Liver (tissue), 9 donors: ENCODE results near the gene OPTC. TPM values are rescaled to one million over a fixed set of nuclear protein-coding genes. Genes with fewer than 3 reads are reported as not detected.

Source experiments
- DNase-seq: peaks from one replicate; pipeline ENCODE4 v3.0.0-alpha.2; 2017; ENCODE audit warnings: low spot score
- H3K27ac ChIP-seq, 2 donors: one replicate each; pipeline ENCODE4 v1.7.0; 2013; ENCODE audit warnings: inconsistent platforms in 2 of 2, low read length in 2 of 2, control low read depth in 1 of 2, low read depth in 1 of 2, mild to moderate bottlenecking in 1 of 2
- H3K27me3 ChIP-seq, 4 donors: one replicate each; pipeline versions ENCODE4 v1.6.1 to v1.7.0; 2013; ENCODE audit warnings: low read length in 3 of 4, inconsistent platforms in 1 of 4, mild to moderate bottlenecking in 1 of 4, moderate library complexity in 1 of 4; ENCODE audit not compliant: control insufficient read depth in 4 of 4, insufficient read depth in 4 of 4
- H3K36me3 ChIP-seq, 4 donors: one replicate each; pipeline versions ENCODE4 v1.6.1 to v1.7.0; 2013; ENCODE audit warnings: low read length in 3 of 4, mild to moderate bottlenecking in 3 of 4, low read depth in 1 of 4, moderate library complexity in 1 of 4; ENCODE audit not compliant: control insufficient read depth in 4 of 4, insufficient read depth in 3 of 4
- H3K4me1 ChIP-seq, 4 donors: one replicate each; pipeline versions ENCODE4 v1.6.1 to v1.7.0; 2013; ENCODE audit warnings: low read length in 3 of 4, mild to moderate bottlenecking in 3 of 4, moderate library complexity in 1 of 4; ENCODE audit not compliant: control insufficient read depth in 4 of 4, insufficient read depth in 4 of 4
- H3K4me3 ChIP-seq, 3 donors: one replicate each; pipeline versions ENCODE4 v1.6.1 to v1.7.0; 2013; ENCODE audit warnings: low read length in 3 of 3, control low read depth in 1 of 3, low read depth in 1 of 3, mild to moderate bottlenecking in 1 of 3
- H3K9ac ChIP-seq, 2 donors: one replicate each; pipeline ENCODE4 v1.7.0; 2013; ENCODE audit warnings: low read length in 2 of 2, mild to moderate bottlenecking in 2 of 2, moderate library complexity in 2 of 2, control low read depth in 1 of 2, low read depth in 1 of 2
- H3K9me3 ChIP-seq, 4 donors: one replicate each; pipeline versions ENCODE4 v1.6.1 to v1.7.0; 2013; ENCODE audit warnings: low read length in 3 of 4; ENCODE audit not compliant: control insufficient read depth in 4 of 4
- ATF3 ChIP-seq: IDR thresholded peaks from 2 replicates; pipeline ENCODE4 v1.6.1; 2016; ENCODE audit warnings: antibody characterized with exemption
- CTCF ChIP-seq: fragments of 150-350 bp; IDR thresholded peaks from 2 replicates; pipeline ENCODE4 v1.5.1; 2017; ENCODE audit warnings: improper control_type of control experiment, low read depth, low read length; ENCODE audit not compliant: missing input control
- EGR1 ChIP-seq, 2 donors: IDR thresholded peaks; 2 replicates each; pipeline ENCODE4 v1.6.1; 2016 to 2018; ENCODE audit warnings: antibody characterized with exemption in 2 of 2, low read depth in 2 of 2
- FOXA1 ChIP-seq: IDR thresholded peaks from 2 replicates; pipeline ENCODE4 v1.6.1; 2016; ENCODE audit warnings: antibody characterized with exemption
- FOXA2 ChIP-seq: IDR thresholded peaks from 2 replicates; pipeline ENCODE4 v1.6.1; 2016; ENCODE audit warnings: antibody characterized with exemption
- GABPA ChIP-seq, 2 donors: IDR thresholded peaks in 1 of 2; conservative IDR thresholded peaks in 1 of 2; 2 replicates each; pipeline ENCODE4 v1.6.1; 2016; ENCODE audit warnings: antibody characterized with exemption in 2 of 2, mild to moderate bottlenecking in 1 of 2, moderate library complexity in 1 of 2
- HNF4A ChIP-seq, 2 donors: conservative IDR thresholded peaks; 2 replicates each; pipeline ENCODE4 v1.6.1; 2016; ENCODE audit warnings: antibody characterized with exemption in 2 of 2, mild to moderate bottlenecking in 2 of 2
- HNF4G ChIP-seq: IDR thresholded peaks from 2 replicates; pipeline ENCODE4 v1.6.1; 2016; ENCODE audit warnings: antibody characterized with exemption
- JUND ChIP-seq, 2 donors: IDR thresholded peaks; 2 replicates each; pipeline ENCODE4 v1.6.1; 2016; ENCODE audit warnings: antibody characterized with exemption in 2 of 2
- MAX ChIP-seq: IDR thresholded peaks from 2 replicates; pipeline ENCODE4 v1.6.1; 2016; ENCODE audit warnings: antibody characterized with exemption
- NR2F2 ChIP-seq: IDR thresholded peaks from 2 replicates; pipeline ENCODE4 v1.6.1; 2016; ENCODE audit warnings: antibody characterized with exemption
- RAD21 ChIP-seq, 2 donors: IDR thresholded peaks; 2 replicates each; pipeline ENCODE4 v1.6.1; 2016; ENCODE audit warnings: antibody characterized with exemption in 2 of 2, mild to moderate bottlenecking in 2 of 2
- REST ChIP-seq: IDR thresholded peaks from 2 replicates; pipeline ENCODE4 v1.6.1; 2016; ENCODE audit warnings: antibody characterized with exemption, mild to moderate bottlenecking
- RXRA ChIP-seq, 2 donors: IDR thresholded peaks; 2 replicates each; pipeline ENCODE4 v1.6.1; 2017 to 2018; ENCODE audit warnings: antibody characterized with exemption in 2 of 2, mild to moderate bottlenecking in 1 of 2
- SP1 ChIP-seq: IDR thresholded peaks from 2 replicates; pipeline ENCODE4 v1.6.1; 2018; ENCODE audit warnings: antibody characterized with exemption, mild to moderate bottlenecking
- TAF1 ChIP-seq: conservative IDR thresholded peaks from 2 replicates; pipeline ENCODE4 v1.6.1; 2016; ENCODE audit warnings: antibody characterized with exemption, mild to moderate bottlenecking
- YY1 ChIP-seq: IDR thresholded peaks from 2 replicates; pipeline ENCODE4 v1.6.1; 2016; ENCODE audit warnings: antibody characterized with exemption, mild to moderate bottlenecking
- ZBTB33 ChIP-seq: IDR thresholded peaks from 2 replicates; pipeline ENCODE4 v1.6.1; 2016; ENCODE audit warnings: antibody characterized with exemption
- WGBS: extraction: QIAGEN DNeasy Blood & Tissue Kit; methylation state at CpG from one replicate; pipeline ENCODE4 v1.1.7; 2013; 5-methylcytosine and 5-hydroxymethylcytosine counted together
- polyA plus RNA-seq, 2 donors: library from polyadenylated mRNA; stranded (reverse) in 1 of 2; unstranded in 1 of 2; fragments of 200-250 nt in 1 of 2; fragments of >200 nt in 1 of 2; fragmentation: Nextera tagmentation in 1 of 2; extraction: Ambion mirVana in 1 of 2; gene quantifications; one replicate each; pipeline versions ENCODE4 v1.2.1 to v1.2.3, GENCODE V29; 2013 to 2015
- total RNA-seq, 2 donors: library from RNA; depleted of rRNA; stranded (reverse); fragments of >200 nt; gene quantifications; one replicate each; pipeline ENCODE4 v1.2.3, GENCODE V29; 2014
- donor health status: healthy.
- donor health status: healthy.
- donor health status: healthy.
- donor health status: healthy.
- donor health status: healthy.

OPTC gene
- total and polyA plus RNA-seq, 4 donors: not detected

GRCh38 chr1:203539831-203540546 lies 46.0 kb downstream of the OPTC start:
- WGBS: 75% methylated on average over 5 of the region's 5 CpGs
- Histone ChIP-seq H3K9ac (no peak overlapping the region), H3K27me3 (no peaks in the 10 kb centered on the region), H3K9me3 (no peaks in the 10 kb centered on the region), H3K36me3 (no peaks in the 10 kb centered on the region), H3K4me1 (peaks cover 7 to 20% (median 12%) of the 10 kb centered on the region in 4 donors), H3K4me3 (no peak overlapping the region), H3K27ac (peak overlapping the region in 1 of 2 donors; percentile 11)
- no peak for DNase-seq
- TF ChIP-seq CTCF (no peak), EGR1 (IDR thresholded peaks at IDR 0.05; ENCODE audit: low read depth in 2 of 2) (peak in 1 of 2 donors; percentile 79), FOXA1 (no peak), REST (peak; percentile 62), MAX (no peak), RAD21 (IDR thresholded peaks at IDR 0.05) (peak; percentile 47 to 51), HNF4G (no peak), RXRA (IDR thresholded peaks at IDR 0.05) (peak; percentile 93 to 95), FOXA2 (no peak), HNF4A (conservative IDR thresholded peaks at IDR 0.05) (peak; percentile 67 to 79), NR2F2 (no peak), ZBTB33 (peak; percentile 80), JUND (IDR thresholded peaks at IDR 0.05) (peak in 1 of 2 donors; percentile 71), SP1 (peak; percentile 85), YY1 (peak; percentile 73), GABPA (IDR thresholded peaks at IDR 0.05 in 1 of 2, conservative IDR thresholded peaks at IDR 0.05 in 1 of 2) (peak in 1 of 2 donors; percentile 22), TAF1 (no peak), ATF3 (peak; percentile 36)
